HUDEP-2 (cell line): ENCODE measurements around the gene ANKMY2.

Experiments
- DNase-seq, 76 experiments: peaks; one replicate each; lab custom pipeline; 2025; ENCODE audit not compliant: unreplicated experiment in 76 of 76; lab: John Stamatoyannopoulos, UW

ANKMY2 gene

GRCh38 chr7:16660702-16661464, 15.3 kb upstream of the ANKMY2 start:
- peak in 13 of 76 experiments; percentile 4 to 60 (median 28) for DNase-seq

GRCh38 chr7:16659854-16660497, 14.4 kb upstream of the ANKMY2 start:
- peak in 73 of 76 experiments; percentile 10 to 78 (median 52) for DNase-seq

- peak in 67 of 76 experiments; percentile 6 to 78 (median 50) for DNase-seq
Observed at GRCh38 chr7:16657656-16658279, 12.2 kb upstream of the ANKMY2 start.

- peak in 3 of 76 experiments; percentile 10 to 18 (median 15) for DNase-seq
Observed at GRCh38 chr7:16656141-16656540, 10.6 kb upstream of the ANKMY2 start.

- DNase-seq, result no peak
Observed at GRCh38 chr7:16655394-16655793, 9.8 kb upstream of the ANKMY2 start.

- DNase-seq, result no peak
Observed at GRCh38 chr7:16652888-16653287, 7.3 kb upstream of the ANKMY2 start.

- no peak for DNase-seq
Observed at GRCh38 chr7:16652240-16652583, 6.7 kb upstream of the ANKMY2 start.

GRCh38 chr7:16651396-16652239, 6.1 kb upstream of the ANKMY2 start:
- DNase-seq, result no peak

GRCh38 chr7:16650266-16650665, 4.7 kb upstream of the ANKMY2 start:
- no peak for DNase-seq

GRCh38 chr7:16649196-16649595, 3.6 kb upstream of the ANKMY2 start:
- DNase-seq, result no peak

GRCh38 chr7:16648551-16648950, 3.0 kb upstream of the ANKMY2 start:
- peak in 1 of 76 experiments; percentile 11 for DNase-seq

GRCh38 chr7:16647435-16647960, 1.9 kb upstream of the ANKMY2 start:
- DNase-seq, result no peak

- DNase-seq, result peak in 9 of 76 experiments; percentile 3 to 58 (median 35)
Observed at GRCh38 chr7:16646472-16647072, 1.0 kb upstream of the ANKMY2 start.

- DNase-seq, result peak in 73 of 76 experiments; percentile 17 to 84 (median 69)
Observed at GRCh38 chr7:16644636-16645592, 640 bp downstream of the ANKMY2 start.

- no peak for DNase-seq
Observed at GRCh38 chr7:16644157-16644556, 1.4 kb downstream of the ANKMY2 start.

- no peak for DNase-seq
Observed at GRCh38 chr7:16638282-16639280, 7.0 kb downstream of the ANKMY2 start.

GRCh38 chr7:16637379-16637778, 8.2 kb downstream of the ANKMY2 start:
- DNase-seq, result no peak
